HG03354 (cell line): Measurements from ENCODE around the gene MYO1E.
A peak's percentile ranks its signal among the peaks of the same experiment; 100 is the strongest.
"Not testable (repeated sequence)": the region's sequence is repeated elsewhere in the genome, so short reads cannot be mapped to it uniquely, and the experiment has no call there.

ENCODE experiments used
- ATAC-seq: cut with Tn5 transposase; IDR thresholded peaks from one replicate; pipeline ENCODE4 v1.9.1; 2021; ENCODE audit warnings: mild to moderate bottlenecking; ENCODE audit not compliant: unreplicated experiment, poor library complexity, severe bottlenecking

The MYO1E gene

GRCh38 chr15:59372352-59373211 is at the start of gene MYO1E:
Gene MYO1E, minus strand, starts transcription at chr15:59372871. Its CDS starts 371 bp downstream, at chr15:59372500.
- peak; percentile 66 for ATAC-seq

GRCh38 chr15:59420986-59421618 is 48.4 kb upstream of the MYO1E start:
- no peak for ATAC-seq

GRCh38 chr15:59420108-59420507 is 47.4 kb upstream of the MYO1E start:
- ATAC-seq, result no peak

- no peak for ATAC-seq
Observed at GRCh38 chr15:59419170-59419569, 46.5 kb upstream of the MYO1E start.

- no peak for ATAC-seq
Observed at GRCh38 chr15:59416816-59417215, 44.1 kb upstream of the MYO1E start.

- ATAC-seq, result no peak
Observed at GRCh38 chr15:59413577-59413976, 40.9 kb upstream of the MYO1E start.

GRCh38 chr15:59410391-59410896 is 37.8 kb upstream of the MYO1E start:
- peak; percentile 23 for ATAC-seq

- ATAC-seq, result no peak
Observed at GRCh38 chr15:59407946-59408345, 35.3 kb upstream of the MYO1E start.

GRCh38 chr15:59406446-59406845 is 33.8 kb upstream of the MYO1E start:
- no peak for ATAC-seq

- ATAC-seq, result no peak
Observed at GRCh38 chr15:59405079-59405478, 32.4 kb upstream of the MYO1E start.

GRCh38 chr15:59401824-59402569 is 29.3 kb upstream of the MYO1E start:
- no peak for ATAC-seq

GRCh38 chr15:59401051-59401823 is 28.6 kb upstream of the MYO1E start:
- not testable (repeated sequence) for ATAC-seq

GRCh38 chr15:59400103-59400813 is 27.6 kb upstream of the MYO1E start:
- peak; percentile 22 for ATAC-seq

GRCh38 chr15:59399465-59400102 is 26.9 kb upstream of the MYO1E start:
- peak; percentile 85 for ATAC-seq

GRCh38 chr15:59398220-59398619 is 25.5 kb upstream of the MYO1E start:
- no peak for ATAC-seq

GRCh38 chr15:59396679-59397078 is 24.0 kb upstream of the MYO1E start:
- no peak for ATAC-seq

- ATAC-seq, result no peak
Observed at GRCh38 chr15:59396211-59396610, 23.5 kb upstream of the MYO1E start.

GRCh38 chr15:59394166-59394661 is 21.5 kb upstream of the MYO1E start:
- no peak for ATAC-seq
